A549 (cell line): ENCODE data around the gene KCNK17.

Experiments used
- ESRRA ChIP-seq: fragments of 150-350 bp; IDR thresholded peaks from 2 replicates; pipeline ENCODE4 v1.6.1; 2014; ENCODE audit warnings: mild to moderate bottlenecking, low read length, borderline replicate concordance
- USF2 ChIP-seq: fragments of 450-650 bp; IDR thresholded peaks from 2 replicates; pipeline ENCODE4 v1.6.1; 2014; ENCODE audit warnings: antibody characterized with exemption
- TF ChIP-seq, protein P1 (sequence below): fragments of >200 bp; sonication (Bioruptor Twin); formaldehyde crosslinking; IDR thresholded peaks from 3 replicates; pipeline ENCODE4 v1.5.1; 2016

DNA sequence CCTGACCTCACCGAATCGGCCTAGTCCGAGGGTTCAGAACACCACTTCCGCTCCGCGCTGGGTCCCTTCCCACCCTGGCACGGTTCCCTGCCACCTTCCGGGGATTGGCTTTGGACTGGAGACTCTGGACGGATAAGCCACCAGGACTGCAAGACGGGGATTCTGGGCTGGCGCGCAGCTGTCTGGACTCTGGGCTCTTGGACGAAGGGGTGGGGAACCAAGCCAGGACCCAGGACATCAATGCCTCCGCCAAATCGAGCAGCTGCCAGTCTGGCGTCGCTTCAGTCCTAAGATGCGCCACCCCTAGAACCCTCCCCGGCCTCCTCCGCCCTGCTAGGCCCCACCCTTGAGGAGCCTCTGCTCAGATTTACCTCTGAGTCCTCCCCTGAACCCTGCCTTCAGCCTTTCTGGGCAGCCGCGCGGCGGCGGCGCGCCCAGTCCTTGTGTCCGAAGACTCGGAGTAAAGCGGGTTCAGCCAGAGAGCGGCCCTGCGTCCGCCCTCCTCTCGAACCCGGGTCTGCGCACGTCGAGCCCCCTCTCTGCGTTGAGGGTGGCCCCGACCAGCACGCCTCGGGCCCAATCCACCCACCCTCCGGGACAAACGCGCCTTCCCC lies 1.2 kb downstream of the KCNK17 start:
- no peak for TF ChIP-seq ESRRA
- no peak for TF ChIP-seq USF2
- TF ChIP-seq, protein P1, sequence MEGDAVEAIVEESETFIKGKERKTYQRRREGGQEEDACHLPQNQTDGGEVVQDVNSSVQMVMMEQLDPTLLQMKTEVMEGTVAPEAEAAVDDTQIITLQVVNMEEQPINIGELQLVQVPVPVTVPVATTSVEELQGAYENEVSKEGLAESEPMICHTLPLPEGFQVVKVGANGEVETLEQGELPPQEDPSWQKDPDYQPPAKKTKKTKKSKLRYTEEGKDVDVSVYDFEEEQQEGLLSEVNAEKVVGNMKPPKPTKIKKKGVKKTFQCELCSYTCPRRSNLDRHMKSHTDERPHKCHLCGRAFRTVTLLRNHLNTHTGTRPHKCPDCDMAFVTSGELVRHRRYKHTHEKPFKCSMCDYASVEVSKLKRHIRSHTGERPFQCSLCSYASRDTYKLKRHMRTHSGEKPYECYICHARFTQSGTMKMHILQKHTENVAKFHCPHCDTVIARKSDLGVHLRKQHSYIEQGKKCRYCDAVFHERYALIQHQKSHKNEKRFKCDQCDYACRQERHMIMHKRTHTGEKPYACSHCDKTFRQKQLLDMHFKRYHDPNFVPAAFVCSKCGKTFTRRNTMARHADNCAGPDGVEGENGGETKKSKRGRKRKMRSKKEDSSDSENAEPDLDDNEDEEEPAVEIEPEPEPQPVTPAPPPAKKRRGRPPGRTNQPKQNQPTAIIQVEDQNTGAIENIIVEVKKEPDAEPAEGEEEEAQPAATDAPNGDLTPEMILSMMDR: no peak
